Panc1 (cell line): ENCODE results near the gene EYS.

Experiments used
- POLR2AphosphoS5 ChIP-seq: IDR thresholded peaks from 2 replicates; pipeline ENCODE4 v1.6.1; 2012; ENCODE audit warnings: mild to moderate bottlenecking, low read depth, low read length, moderate library complexity
- SIN3A ChIP-seq: IDR thresholded peaks from 2 replicates; pipeline ENCODE4 v1.6.1; 2012; ENCODE audit warnings: low read depth, mild to moderate bottlenecking, low read length, moderate library complexity, borderline replicate concordance; ENCODE audit not compliant: insufficient read depth
- TF ChIP-seq, protein P1 (sequence below): fragments of 450-650 bp; IDR thresholded peaks from 2 replicates; pipeline ENCODE4 v1.5.1; 2017; ENCODE audit warnings: mild to moderate bottlenecking
- TF ChIP-seq, protein P2 (sequence below), 2 experiments: IDR thresholded peaks; 2 replicates each; pipeline ENCODE4 v1.6.1; 2011 to 2012; ENCODE audit warnings: low read depth in 2 of 2, control low read depth in 1 of 2, low read length in 1 of 2, mild to moderate bottlenecking in 1 of 2, moderate library complexity in 1 of 2; ENCODE audit not compliant: insufficient read depth in 1 of 2

DNA sequence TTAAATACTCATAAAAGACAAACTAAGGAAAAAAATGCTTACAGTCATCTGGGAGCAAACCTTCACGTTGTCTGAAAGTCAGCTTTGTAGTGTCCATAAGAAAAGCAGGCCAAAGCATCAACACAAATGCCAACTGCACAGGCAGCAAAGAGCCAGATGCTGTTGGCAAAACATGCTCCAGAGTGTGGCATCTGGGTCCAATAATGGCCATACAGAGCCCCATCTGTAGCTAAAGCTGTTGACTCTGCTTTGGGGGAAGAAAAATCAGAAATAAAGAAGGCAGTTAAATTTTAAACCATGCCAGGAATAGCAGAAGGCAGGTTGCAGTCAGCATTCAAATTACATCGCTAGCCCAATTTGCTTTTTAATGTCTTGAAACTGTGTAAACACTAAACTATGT, 776.3 kb downstream of the EYS start:
- TF ChIP-seq, protein P1, sequence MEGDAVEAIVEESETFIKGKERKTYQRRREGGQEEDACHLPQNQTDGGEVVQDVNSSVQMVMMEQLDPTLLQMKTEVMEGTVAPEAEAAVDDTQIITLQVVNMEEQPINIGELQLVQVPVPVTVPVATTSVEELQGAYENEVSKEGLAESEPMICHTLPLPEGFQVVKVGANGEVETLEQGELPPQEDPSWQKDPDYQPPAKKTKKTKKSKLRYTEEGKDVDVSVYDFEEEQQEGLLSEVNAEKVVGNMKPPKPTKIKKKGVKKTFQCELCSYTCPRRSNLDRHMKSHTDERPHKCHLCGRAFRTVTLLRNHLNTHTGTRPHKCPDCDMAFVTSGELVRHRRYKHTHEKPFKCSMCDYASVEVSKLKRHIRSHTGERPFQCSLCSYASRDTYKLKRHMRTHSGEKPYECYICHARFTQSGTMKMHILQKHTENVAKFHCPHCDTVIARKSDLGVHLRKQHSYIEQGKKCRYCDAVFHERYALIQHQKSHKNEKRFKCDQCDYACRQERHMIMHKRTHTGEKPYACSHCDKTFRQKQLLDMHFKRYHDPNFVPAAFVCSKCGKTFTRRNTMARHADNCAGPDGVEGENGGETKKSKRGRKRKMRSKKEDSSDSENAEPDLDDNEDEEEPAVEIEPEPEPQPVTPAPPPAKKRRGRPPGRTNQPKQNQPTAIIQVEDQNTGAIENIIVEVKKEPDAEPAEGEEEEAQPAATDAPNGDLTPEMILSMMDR = no peak
- TF ChIP-seq, protein P2, sequence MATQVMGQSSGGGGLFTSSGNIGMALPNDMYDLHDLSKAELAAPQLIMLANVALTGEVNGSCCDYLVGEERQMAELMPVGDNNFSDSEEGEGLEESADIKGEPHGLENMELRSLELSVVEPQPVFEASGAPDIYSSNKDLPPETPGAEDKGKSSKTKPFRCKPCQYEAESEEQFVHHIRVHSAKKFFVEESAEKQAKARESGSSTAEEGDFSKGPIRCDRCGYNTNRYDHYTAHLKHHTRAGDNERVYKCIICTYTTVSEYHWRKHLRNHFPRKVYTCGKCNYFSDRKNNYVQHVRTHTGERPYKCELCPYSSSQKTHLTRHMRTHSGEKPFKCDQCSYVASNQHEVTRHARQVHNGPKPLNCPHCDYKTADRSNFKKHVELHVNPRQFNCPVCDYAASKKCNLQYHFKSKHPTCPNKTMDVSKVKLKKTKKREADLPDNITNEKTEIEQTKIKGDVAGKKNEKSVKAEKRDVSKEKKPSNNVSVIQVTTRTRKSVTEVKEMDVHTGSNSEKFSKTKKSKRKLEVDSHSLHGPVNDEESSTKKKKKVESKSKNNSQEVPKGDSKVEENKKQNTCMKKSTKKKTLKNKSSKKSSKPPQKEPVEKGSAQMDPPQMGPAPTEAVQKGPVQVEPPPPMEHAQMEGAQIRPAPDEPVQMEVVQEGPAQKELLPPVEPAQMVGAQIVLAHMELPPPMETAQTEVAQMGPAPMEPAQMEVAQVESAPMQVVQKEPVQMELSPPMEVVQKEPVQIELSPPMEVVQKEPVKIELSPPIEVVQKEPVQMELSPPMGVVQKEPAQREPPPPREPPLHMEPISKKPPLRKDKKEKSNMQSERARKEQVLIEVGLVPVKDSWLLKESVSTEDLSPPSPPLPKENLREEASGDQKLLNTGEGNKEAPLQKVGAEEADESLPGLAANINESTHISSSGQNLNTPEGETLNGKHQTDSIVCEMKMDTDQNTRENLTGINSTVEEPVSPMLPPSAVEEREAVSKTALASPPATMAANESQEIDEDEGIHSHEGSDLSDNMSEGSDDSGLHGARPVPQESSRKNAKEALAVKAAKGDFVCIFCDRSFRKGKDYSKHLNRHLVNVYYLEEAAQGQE (IDR thresholded peaks at IDR 0.05; ENCODE audit: insufficient read depth in 1 of 2, low read depth in 2 of 2, low read length in 1 of 2) = no peak
- no peak for TF ChIP-seq POLR2AphosphoS5
- no peak for TF ChIP-seq SIN3A
